ENCODE results near the gene LINC00237.

The LINC00237 gene

DNA sequence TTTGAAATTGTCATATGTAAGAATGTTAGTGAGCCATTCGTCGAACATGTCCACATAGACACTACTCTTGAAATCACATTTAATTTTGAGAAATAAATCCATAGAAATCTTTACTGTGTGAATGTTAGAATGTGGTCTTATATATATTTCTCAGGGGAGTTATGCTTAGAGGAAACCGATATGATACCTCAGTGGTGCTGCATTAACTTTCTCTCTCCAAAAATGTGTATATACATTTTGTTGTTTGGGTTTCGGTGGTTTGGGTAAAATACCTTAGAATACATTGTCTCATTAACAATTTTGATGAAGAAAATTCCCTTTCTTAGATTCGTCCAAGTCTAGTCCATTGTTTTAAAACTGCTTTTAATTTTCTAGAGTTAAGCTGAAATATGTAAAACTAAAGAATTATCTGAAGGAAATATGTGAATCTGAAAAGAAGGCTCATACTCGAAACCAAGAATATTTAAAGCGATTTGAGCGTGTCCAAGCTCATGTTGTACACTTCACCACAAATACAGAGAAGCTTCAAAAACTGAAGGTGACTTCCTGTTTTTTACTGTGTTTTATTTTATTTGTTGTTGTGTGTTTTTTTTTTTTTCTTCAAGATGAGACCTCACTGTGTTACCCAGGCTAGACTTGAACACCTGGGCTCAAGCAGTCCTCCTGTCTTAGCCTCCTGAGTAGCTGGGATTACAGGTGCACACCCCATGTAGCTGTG is 30.0 kb upstream of the LINC00237 start:
- H3K27ac ChIP-seq (replicated peaks): no peak overlapping the region
- no peak overlapping the region for H3K4me3 ChIP-seq (replicated peaks; ENCODE audit: insufficient read depth, low read length)
- no peak for DNase-seq (ENCODE audit: low read depth in 1 of 2, low spot score in 1 of 2)
- TF ChIP-seq POLR2AphosphoS5 (IDR thresholded peaks at IDR 0.05; ENCODE audit: low read depth) (no peak), SPI1 (IDR thresholded peaks at IDR 0.05; ENCODE audit: borderline replicate concordance, low read depth) (peak; percentile 61; the same call in 1 of the 2 replicates), REST (IDR thresholded peaks at IDR 0.05; ENCODE audit: insufficient replicate concordance, low read depth) (no peak), CTCF (IDR thresholded peaks at IDR 0.05; ENCODE audit: insufficient read depth, low read length) (no peak), GABPA (IDR thresholded peaks at IDR 0.05; ENCODE audit: low read depth) (no peak)
- no peaks in the 10 kb centered on the region for H3K27me3 ChIP-seq (ENCODE audit: insufficient read depth, poor library complexity, severe bottlenecking)

- H3K4me3 ChIP-seq (replicated peaks; ENCODE audit: insufficient read depth, low read length): no peak overlapping the region
- TF ChIP-seq SPI1 (IDR thresholded peaks at IDR 0.05; ENCODE audit: borderline replicate concordance, low read depth) (no peak), REST (IDR thresholded peaks at IDR 0.05; ENCODE audit: insufficient replicate concordance, low read depth) (no peak), CTCF (IDR thresholded peaks at IDR 0.05; ENCODE audit: insufficient read depth, low read length) (no peak), POLR2AphosphoS5 (IDR thresholded peaks at IDR 0.05; ENCODE audit: low read depth) (no peak), GABPA (IDR thresholded peaks at IDR 0.05; ENCODE audit: low read depth) (no peak)
- no peak for DNase-seq (ENCODE audit: low read depth in 1 of 2, low spot score in 1 of 2)
- no peaks in the 10 kb centered on the region for H3K27me3 ChIP-seq (ENCODE audit: insufficient read depth, poor library complexity, severe bottlenecking)
- H3K27ac ChIP-seq (replicated peaks): no peak overlapping the region
These were observed 28.8 kb upstream of the LINC00237 start for GRCh38 chr20:21134883-21135493.

- no peaks in the 10 kb centered on the region for H3K27me3 ChIP-seq (ENCODE audit: insufficient read depth, poor library complexity, severe bottlenecking)
- no peak overlapping the region for H3K4me3 ChIP-seq (replicated peaks; ENCODE audit: insufficient read depth, low read length)
- H3K27ac ChIP-seq (replicated peaks): no peak overlapping the region
- TF ChIP-seq CTCF (IDR thresholded peaks at IDR 0.05; ENCODE audit: insufficient read depth, low read length) (no peak), REST (IDR thresholded peaks at IDR 0.05; ENCODE audit: insufficient replicate concordance, low read depth) (no peak), SPI1 (IDR thresholded peaks at IDR 0.05; ENCODE audit: borderline replicate concordance, low read depth) (no peak), POLR2AphosphoS5 (IDR thresholded peaks at IDR 0.05; ENCODE audit: low read depth) (no peak), GABPA (IDR thresholded peaks at IDR 0.05; ENCODE audit: low read depth) (no peak)
- DNase-seq (ENCODE audit: low read depth in 1 of 2, low spot score in 1 of 2): no peak
These were observed 27.9 kb upstream of the LINC00237 start for GRCh38 chr20:21133917-21134622.
